ENCODE results near the gene DHFR. TPM values are rescaled to one million over a fixed set of nuclear protein-coding genes. Genes with fewer than 3 reads are reported as not detected.
"Not testable (repeated sequence)": the region's sequence is repeated elsewhere in the genome, so short reads cannot be mapped to it uniquely, and the experiment has no call there.

The DHFR gene
- total and polyA plus RNA-seq, 12 donors: 4.1 to 19.6 (median 9.9) TPM

DNA sequence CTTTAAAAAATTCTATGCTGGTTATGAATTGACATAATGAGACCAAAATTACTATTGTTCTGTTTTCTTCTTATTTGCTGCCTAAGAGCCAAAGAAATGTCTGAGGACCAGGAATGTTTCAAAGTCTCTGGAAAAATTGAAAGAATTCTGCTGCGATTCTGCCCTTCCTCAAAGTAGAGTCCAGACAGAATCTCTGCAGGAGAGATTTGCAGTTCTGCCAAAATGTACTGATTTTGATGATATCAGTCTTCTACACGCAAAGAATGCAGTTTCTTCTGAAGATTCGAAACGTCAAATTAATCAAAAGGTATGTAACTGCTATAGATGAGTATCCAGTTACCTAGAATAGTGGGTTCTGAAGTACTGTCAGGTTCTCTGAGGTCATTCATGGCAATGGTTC lies 10.3 kb upstream of the DHFR start:
- Histone ChIP-seq H3K27me3 (no peaks in the 10 kb centered on the region), H3K4me3 (no peak overlapping the region), H3K4me1 (peaks cover 0 to 3% (median 0%) of the 10 kb centered on the region in 9 donors), H3K27ac (no peak overlapping the region), H3K9me3 (no peaks in the 10 kb centered on the region), H3K36me3 (peaks cover 0 to 97% (median 15%) of the 10 kb centered on the region in 9 donors)
- intact Hi-C loops (cut with DNase I): loop anchor here in 2 of 10 donors (10.0 kb wide), 1 partner anchor 180 kb away; the partner anchor contains the start of gene FAM151B (in 2 of the 2)
- DNase-seq: no peak
- TF ChIP-seq, protein P1, sequence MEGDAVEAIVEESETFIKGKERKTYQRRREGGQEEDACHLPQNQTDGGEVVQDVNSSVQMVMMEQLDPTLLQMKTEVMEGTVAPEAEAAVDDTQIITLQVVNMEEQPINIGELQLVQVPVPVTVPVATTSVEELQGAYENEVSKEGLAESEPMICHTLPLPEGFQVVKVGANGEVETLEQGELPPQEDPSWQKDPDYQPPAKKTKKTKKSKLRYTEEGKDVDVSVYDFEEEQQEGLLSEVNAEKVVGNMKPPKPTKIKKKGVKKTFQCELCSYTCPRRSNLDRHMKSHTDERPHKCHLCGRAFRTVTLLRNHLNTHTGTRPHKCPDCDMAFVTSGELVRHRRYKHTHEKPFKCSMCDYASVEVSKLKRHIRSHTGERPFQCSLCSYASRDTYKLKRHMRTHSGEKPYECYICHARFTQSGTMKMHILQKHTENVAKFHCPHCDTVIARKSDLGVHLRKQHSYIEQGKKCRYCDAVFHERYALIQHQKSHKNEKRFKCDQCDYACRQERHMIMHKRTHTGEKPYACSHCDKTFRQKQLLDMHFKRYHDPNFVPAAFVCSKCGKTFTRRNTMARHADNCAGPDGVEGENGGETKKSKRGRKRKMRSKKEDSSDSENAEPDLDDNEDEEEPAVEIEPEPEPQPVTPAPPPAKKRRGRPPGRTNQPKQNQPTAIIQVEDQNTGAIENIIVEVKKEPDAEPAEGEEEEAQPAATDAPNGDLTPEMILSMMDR (IDR thresholded peaks at IDR 0.05): no peak
- 91 to 93% methylated on average over 4 of the region's 4 CpGs for WGBS, 2 donors
- ATAC-seq: no peak

DNA sequence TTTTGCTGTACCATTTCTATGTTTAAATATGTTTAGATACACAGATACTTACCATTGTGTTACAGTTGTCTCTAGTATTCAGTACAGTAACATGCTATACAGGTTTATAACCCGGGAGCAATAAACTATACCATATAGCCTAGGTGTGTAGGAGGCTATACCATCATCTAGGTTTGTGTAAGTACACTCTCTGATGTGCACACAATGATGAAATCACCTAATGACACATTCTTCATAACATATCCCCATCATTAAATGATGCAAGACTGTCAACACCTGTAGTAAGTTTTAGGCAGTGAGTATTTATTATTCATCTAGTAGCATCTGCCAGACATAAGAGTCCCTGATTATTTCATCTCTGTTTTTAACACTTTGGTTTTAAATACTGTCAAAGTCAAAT lies 7.3 kb upstream of the DHFR start:
- Histone ChIP-seq H3K4me3 (no peak overlapping the region), H3K27ac (no peak overlapping the region), H3K9me3 (no peaks in the 10 kb centered on the region), H3K27me3 (no peaks in the 10 kb centered on the region), H3K4me1 (no peaks in the 10 kb centered on the region), H3K36me3 (peaks cover 0 to 100% (median 31%) of the 10 kb centered on the region in 9 donors)
- DNase-seq (no peak), ATAC-seq (no peak)
- TF ChIP-seq, protein P1 (IDR thresholded peaks at IDR 0.05): no peak
- 93 to 95% methylated on average over 1 of the region's 1 CpG for WGBS, 2 donors
- intact Hi-C loops (cut with DNase I): loop anchor here in 2 of 10 donors (10.0 kb wide), 1 partner anchor 177 kb away; the partner anchor contains the start of gene FAM151B (in 2 of the 2)

DNA sequence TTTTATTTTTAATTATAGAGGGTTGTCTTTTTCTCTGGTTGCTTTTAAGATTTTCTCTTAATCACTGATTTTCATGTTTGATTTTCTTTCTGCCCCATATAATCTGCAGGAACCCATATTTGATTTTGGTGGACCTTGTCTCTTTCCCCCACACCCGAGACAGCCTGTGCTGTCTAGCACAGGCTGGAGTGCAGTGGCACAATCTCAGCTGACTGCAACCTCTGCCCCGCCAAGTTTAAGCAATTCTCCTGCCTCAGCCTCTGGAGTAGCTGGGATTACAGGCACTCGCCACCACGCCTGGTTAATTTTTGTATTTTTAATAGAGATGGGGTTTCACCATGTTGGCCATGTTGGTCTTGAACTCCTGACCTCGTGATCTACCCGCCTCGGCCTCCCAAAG lies 5.9 kb upstream of the DHFR start:
- not testable (repeated sequence) for H3K4me3 ChIP-seq, H3K4me1 ChIP-seq, H3K27ac ChIP-seq, H3K27me3 ChIP-seq, ATAC-seq, H3K9me3 ChIP-seq, DNase-seq
- H3K36me3 ChIP-seq: peaks cover 0 to 94% (median 27%) of the 10 kb centered on the region in 9 donors
- intact Hi-C loops (cut with DNase I): loop anchor here in 2 of 10 donors (10.0 kb wide), 1 partner anchor 176 kb away; the partner anchor contains the start of gene FAM151B (in 2 of the 2)
- 95% methylated on average over 7 of the region's 7 CpGs for WGBS, 2 donors

DNA sequence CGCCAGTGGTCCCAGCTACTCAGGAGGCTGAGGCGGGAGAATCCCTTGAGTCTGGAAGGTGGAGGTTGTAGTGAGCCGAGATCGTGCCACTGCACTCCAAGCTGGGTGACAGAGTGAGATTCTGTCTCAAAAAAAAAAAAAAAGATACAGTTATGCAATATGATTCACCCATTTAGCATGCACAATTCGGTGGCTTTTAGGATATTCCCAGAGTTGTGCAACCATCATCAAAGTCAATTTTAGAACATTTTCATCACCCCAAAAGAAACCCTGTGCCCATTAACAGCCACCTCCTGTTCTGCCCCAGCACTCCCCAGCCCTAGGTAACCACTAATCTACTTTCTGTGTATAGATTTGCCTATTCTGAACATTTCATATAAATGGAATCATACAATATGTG lies 4.3 kb upstream of the DHFR start:
- DNase-seq: no peak
- Histone ChIP-seq H3K27me3 (no peaks in the 10 kb centered on the region), H3K27ac (no peak overlapping the region), H3K4me1 (peaks cover 0 to 14% (median 10%) of the 10 kb centered on the region in 9 donors), H3K36me3 (peaks cover 0 to 78% (median 20%) of the 10 kb centered on the region in 9 donors), H3K4me3 (no peak overlapping the region), H3K9me3 (no peaks in the 10 kb centered on the region)
- 90 to 95% methylated on average over 5 of the region's 5 CpGs for WGBS, 2 donors
- intact Hi-C loops (cut with DNase I): loop anchor here in 1 of 10 donors (10.0 kb wide), 1 partner anchor 174 kb away; the partner anchor contains the start of gene FAM151B
- ATAC-seq: no peak
- TF ChIP-seq, protein P1 (IDR thresholded peaks at IDR 0.05): no peak

DNA sequence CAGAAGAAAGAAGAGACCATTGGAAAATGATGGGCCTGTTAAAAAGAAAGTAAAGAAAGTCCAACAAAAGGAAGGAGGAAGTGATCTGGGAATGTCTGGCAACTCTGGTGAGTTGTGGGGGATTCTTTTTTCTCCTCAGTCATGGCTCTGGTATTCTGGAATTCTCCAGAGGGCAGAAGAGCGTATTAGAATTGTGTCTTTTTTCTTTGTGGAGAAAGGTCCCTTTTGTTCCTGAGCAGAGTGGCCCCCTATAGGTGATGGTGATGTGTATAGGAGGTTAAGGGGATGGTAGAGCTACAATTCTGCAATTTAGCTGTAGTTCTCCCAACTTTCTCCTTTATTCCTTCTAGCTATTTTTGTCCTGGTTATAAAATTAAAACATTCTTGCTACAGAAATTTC lies 1.6 kb upstream of the DHFR start:
- Histone ChIP-seq H3K9me3 (no peaks in the 10 kb centered on the region), H3K4me3 (no peak overlapping the region), H3K36me3 (peaks cover 0 to 56% (median 20%) of the 10 kb centered on the region in 9 donors), H3K4me1 (peaks cover 0 to 27% (median 18%) of the 10 kb centered on the region in 9 donors), H3K27ac (no peak overlapping the region), H3K27me3 (no peaks in the 10 kb centered on the region)
- no peak for DNase-seq
- TF ChIP-seq, protein P1 (IDR thresholded peaks at IDR 0.05): no peak
- no peak for ATAC-seq
- 67 to 92% methylated on average over 1 of the region's 1 CpG for WGBS, 2 donors
- intact Hi-C loops (cut with DNase I): loop anchor here in 1 of 10 donors (10.0 kb wide), 1 partner anchor 172 kb away; the partner anchor contains the start of gene FAM151B

All from heart right ventricle (tissue), 16 donors.